Measurements from ENCODE around the gene CACNG1.

CACNG1 gene, protein sequence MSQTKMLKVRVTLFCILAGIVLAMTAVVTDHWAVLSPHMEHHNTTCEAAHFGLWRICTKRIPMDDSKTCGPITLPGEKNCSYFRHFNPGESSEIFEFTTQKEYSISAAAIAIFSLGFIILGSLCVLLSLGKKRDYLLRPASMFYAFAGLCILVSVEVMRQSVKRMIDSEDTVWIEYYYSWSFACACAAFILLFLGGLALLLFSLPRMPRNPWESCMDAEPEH

DNA sequence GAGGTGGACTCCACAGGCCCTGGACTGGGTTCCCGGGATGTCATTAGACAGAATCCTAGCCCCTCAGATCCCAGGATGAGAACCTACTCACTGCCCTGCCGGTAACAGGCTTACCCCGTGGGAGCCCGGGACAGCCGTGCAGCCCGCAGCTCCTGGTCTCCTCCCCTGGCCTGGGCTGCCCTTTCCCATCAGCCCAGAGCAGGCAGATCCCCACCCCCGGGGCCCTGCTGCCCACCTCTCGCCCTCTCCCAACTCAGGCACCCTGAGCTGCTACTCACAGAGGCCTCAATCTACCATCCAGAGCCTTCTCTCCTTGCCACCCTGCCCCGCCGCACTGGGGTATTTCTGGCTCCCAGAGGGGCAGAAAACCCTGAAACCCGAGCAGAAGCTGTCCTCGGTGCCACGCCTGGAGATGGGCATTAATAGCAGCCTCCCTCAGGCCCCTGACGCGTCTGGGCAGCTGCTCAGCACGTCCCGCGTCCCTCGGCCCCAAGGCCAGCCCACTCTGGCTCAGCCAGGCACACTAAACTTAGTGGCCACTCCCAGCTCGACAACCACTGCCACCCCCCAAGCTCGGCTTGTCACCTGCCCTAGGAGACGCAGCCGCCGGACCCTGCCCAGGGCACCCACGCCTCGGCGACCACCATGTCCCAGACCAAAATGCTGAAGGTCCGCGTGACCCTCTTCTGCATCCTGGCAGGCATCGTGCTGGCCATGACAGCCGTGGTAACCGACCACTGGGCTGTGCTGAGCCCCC lies at the start of gene CACNG1:
TSS of gene CACNG1 (plus strand) at position 539 of the 757 bp plus-strand sequence. CDS start at position 646, 107 bp downstream.
- Histone ChIP-seq H3K9ac (no peak within 1 kb of the TSS), H3K4me1 (peaks cover 0 to 24% (median 14%) of the 10 kb centered on the region in 10 experiments; a peak in 11 of 20 replicates), H3K27me3 (no peaks in the 10 kb centered on the region), H3K4me2 (no peak within 1 kb of the TSS), H3K36me3 (no peaks in the 10 kb centered on the region), H3K27ac (no peak within 1 kb of the TSS), H4K20me1 (no peaks in the 10 kb centered on the region), H3K4me3 (no peak within 1 kb of the TSS), H3K9me3 (replicated peaks in 1 of 11) (peaks cover 21 to 25% (median 22%) of the 10 kb centered on the region in 11 experiments)
- TF ChIP-seq Cebpa-rat (IDR thresholded peaks at IDR 0.05) = no peak

DNA sequence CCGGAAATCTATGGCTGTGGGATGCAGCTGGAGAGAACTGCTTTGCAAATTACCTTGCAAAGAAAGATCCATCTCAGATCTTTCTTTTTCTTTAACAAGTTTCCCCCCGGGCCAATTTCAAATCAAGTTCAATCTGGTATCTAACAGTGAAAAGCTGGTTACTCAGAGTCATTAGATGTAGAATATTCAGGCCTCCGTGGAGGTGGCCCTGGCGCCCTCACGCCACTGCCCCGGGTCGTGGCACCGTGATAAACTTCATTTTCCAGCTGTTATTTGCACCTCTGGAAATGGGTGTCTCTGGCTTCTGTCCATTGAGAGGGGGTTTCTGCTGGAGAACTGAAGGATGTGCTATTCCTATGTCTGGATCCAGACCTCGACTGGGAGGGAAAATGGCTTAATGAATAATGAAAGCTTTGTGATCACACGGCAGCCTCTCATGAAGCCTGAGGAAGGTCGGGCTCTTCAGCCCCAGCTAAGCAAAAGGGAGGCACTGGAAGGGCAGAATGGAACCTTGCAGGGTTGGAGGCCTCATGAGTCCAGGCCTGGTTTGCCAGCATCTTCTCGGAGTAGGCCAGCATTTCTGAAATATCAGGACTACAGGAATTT lies 49.3 kb upstream of the CACNG1 start:
- no peak overlapping the region for H3K4me2 ChIP-seq
- peaks cover 4 to 13% (median 9%) of the 10 kb centered on the region in 11 experiments; a peak in 19 of 22 replicates for H3K9me3 ChIP-seq (replicated peaks in 1 of 11)
- H3K4me3 ChIP-seq = no peak overlapping the region
- H3K9ac ChIP-seq = no peak overlapping the region
- H3K27ac ChIP-seq = no peak overlapping the region
- peaks cover 0 to 5% (median 0%) of the 10 kb centered on the region in 11 experiments; a peak in 1 of 22 replicates for H3K36me3 ChIP-seq
- peaks cover 0 to 5% (median 0%) of the 10 kb centered on the region in 10 experiments; a peak in 1 of 20 replicates for H3K4me1 ChIP-seq
- TF ChIP-seq Cebpa-rat (IDR thresholded peaks at IDR 0.05) = no peak
- H3K27me3 ChIP-seq = no peaks in the 10 kb centered on the region
- H4K20me1 ChIP-seq = no peaks in the 10 kb centered on the region; a peak in 1 of 22 replicates

DNA sequence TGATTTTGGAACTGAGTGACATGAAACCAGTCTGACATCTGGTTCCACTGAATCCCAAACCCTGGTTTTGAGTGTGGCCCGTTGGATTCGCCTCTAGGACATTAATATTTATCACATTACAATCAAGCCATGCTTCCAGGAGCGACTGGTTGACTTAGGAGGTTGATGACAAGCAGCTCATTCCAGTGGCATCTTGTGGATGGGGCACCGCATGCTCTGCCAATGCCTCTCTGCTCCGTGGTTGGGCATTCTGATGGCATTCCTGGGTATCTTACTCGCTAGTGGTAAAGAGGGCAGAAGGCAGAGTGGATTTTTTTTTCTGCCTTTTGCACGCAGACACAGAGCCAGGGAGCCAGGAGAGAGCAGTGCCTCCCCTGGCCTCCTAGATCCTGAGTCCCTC lies 48.4 kb upstream of the CACNG1 start:
- no peak for TF ChIP-seq Cebpa-rat (IDR thresholded peaks at IDR 0.05)
- H3K27me3 ChIP-seq = no peaks in the 10 kb centered on the region
- no peak overlapping the region for H3K9ac ChIP-seq
- peaks cover 0 to 5% (median 0%) of the 10 kb centered on the region in 11 experiments; a peak in 1 of 22 replicates for H3K36me3 ChIP-seq
- no peak overlapping the region for H3K4me3 ChIP-seq
- peaks cover 13 to 22% (median 18%) of the 10 kb centered on the region in 11 experiments for H3K9me3 ChIP-seq (replicated peaks in 1 of 11)
- H3K4me1 ChIP-seq = peaks cover 0 to 5% (median 0%) of the 10 kb centered on the region in 10 experiments; a peak in 1 of 20 replicates
- H4K20me1 ChIP-seq = no peaks in the 10 kb centered on the region; a peak in 1 of 22 replicates
- H3K27ac ChIP-seq = no peak overlapping the region
- H3K4me2 ChIP-seq = no peak overlapping the region

DNA sequence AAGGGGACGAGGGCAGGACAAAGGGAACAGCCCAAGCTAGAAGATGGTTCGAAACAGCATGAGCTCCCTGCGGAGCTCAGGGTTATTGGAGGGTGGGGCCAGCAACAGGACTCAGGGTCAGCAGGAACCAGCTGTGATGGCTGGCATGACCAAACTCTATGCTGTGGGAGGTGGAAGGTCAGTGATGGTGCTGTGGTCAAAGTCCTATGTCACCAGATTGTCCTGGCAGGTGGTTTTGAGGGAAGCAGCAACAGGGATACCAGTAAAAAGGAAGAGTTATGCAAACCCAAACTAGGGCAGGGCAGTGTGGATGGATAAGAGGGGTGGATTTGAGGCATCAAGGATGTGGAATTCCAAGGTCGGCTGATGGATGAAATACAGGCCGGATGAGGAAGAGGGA lies 47.4 kb upstream of the CACNG1 start:
- Histone ChIP-seq H3K4me2 (no peak overlapping the region), H4K20me1 (no peaks in the 10 kb centered on the region; a peak in 1 of 22 replicates), H3K27ac (no peak overlapping the region), H3K4me3 (no peak overlapping the region), H3K4me1 (peaks cover 0 to 5% (median 0%) of the 10 kb centered on the region in 10 experiments; a peak in 1 of 20 replicates), H3K9ac (no peak overlapping the region), H3K36me3 (peaks cover 0 to 5% (median 0%) of the 10 kb centered on the region in 11 experiments; a peak in 1 of 22 replicates), H3K9me3 (replicated peaks in 1 of 11) (peaks cover 21 to 31% (median 27%) of the 10 kb centered on the region in 11 experiments), H3K27me3 (no peaks in the 10 kb centered on the region)
- no peak for TF ChIP-seq Cebpa-rat (IDR thresholded peaks at IDR 0.05)

DNA sequence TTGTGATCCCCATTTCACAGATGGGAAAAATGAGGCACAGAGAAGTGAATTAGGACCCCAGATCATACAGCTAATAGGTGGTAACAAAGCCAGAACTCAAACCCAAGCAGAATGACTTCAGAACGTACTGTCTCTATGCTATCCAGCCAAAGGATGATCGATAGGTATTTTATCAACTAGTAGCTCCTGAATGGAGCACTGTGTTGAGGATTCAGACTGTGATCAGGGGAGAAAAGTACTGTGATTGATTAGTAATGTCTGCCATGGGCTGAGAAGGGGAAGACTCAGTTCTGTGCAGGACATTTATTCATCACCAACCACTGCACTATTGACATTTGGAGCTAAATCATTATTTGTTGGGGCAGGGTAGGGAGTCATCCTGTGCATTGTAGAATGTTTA lies 41.1 kb upstream of the CACNG1 start:
- Histone ChIP-seq H3K27me3 (no peaks in the 10 kb centered on the region), H3K36me3 (peaks cover 0 to 5% (median 0%) of the 10 kb centered on the region in 11 experiments; a peak in 1 of 22 replicates)
- no peak for TF ChIP-seq Cebpa-rat (IDR thresholded peaks at IDR 0.05)

DNA sequence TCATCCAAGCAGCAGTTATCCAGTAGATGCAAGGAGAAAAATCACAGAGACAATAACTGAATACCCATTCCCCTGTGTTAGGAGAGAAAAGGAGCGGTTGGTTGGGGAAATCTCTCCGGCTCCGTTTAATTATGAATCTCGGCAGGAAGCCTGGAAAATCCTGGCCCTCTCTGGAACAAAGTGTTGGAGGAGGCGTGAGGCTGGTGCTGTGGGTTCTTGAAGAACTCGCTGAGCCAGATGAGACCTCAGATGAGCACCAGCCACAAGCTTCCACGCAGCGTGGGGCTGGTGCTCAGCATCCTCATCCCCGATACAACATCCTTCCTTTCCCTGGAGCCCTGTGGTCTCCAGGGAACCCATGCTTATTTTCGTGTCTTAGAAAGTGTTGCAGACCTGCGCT lies 40.2 kb upstream of the CACNG1 start:
- peaks cover 0 to 14% (median 11%) of the 10 kb centered on the region in 10 experiments; a peak in 12 of 20 replicates for H3K4me1 ChIP-seq
- H4K20me1 ChIP-seq = no peaks in the 10 kb centered on the region
- no peak overlapping the region for H3K27ac ChIP-seq
- no peak for TF ChIP-seq Cebpa-rat (IDR thresholded peaks at IDR 0.05)
- peaks cover 0 to 5% (median 0%) of the 10 kb centered on the region in 11 experiments; a peak in 1 of 22 replicates for H3K36me3 ChIP-seq
- H3K9me3 ChIP-seq (replicated peaks in 1 of 11) = peaks cover 21 to 32% (median 26%) of the 10 kb centered on the region in 11 experiments
- H3K4me3 ChIP-seq = no peak overlapping the region
- H3K9ac ChIP-seq = no peak overlapping the region
- H3K4me2 ChIP-seq = peak overlapping the region in 7 of 11 experiments; percentile 5 to 46 (median 27); a peak in 9 of 22 replicates
- no peaks in the 10 kb centered on the region for H3K27me3 ChIP-seq

More for the DNA sequence above, 41.1 kb upstream of the CACNG1 start:
- peaks cover 21 to 37% (median 28%) of the 10 kb centered on the region in 11 experiments for H3K9me3 ChIP-seq (replicated peaks in 1 of 11)
- H3K9ac ChIP-seq = no peak overlapping the region
- peaks cover 0 to 14% (median 11%) of the 10 kb centered on the region in 10 experiments; a peak in 12 of 20 replicates for H3K4me1 ChIP-seq
- H4K20me1 ChIP-seq = no peaks in the 10 kb centered on the region; a peak in 1 of 22 replicates
- no peak overlapping the region for H3K4me3 ChIP-seq
- H3K27ac ChIP-seq = no peak overlapping the region
- peak overlapping the region in 5 of 11 experiments; percentile 17 to 46 (median 27); a peak in 7 of 22 replicates for H3K4me2 ChIP-seq

DNA sequence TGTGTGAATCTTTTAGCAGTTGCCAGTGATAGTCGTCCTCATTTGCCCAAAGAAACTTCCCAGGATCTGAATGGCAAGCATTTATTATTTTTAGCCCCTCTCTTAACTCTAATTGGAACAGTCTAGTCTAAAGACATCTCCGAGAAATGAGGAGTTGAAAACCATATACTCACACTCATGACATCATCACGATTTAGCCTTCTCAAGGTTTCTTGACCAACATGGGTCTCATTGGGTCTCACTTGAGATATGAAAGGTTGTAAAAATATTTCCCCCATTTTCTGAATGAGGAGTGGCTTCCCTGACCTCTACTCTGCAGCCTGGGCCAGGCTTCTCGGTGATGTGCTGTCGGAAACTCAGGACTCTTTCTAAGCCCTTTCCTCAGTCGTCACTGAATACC lies 37.1 kb upstream of the CACNG1 start:
- Histone ChIP-seq H3K27me3 (no peaks in the 10 kb centered on the region), H3K9me3 (replicated peaks in 1 of 11) (peaks cover 0 to 6% (median 0%) of the 10 kb centered on the region in 11 experiments; a peak in 1 of 22 replicates), H3K4me2 (no peak overlapping the region)

DNA sequence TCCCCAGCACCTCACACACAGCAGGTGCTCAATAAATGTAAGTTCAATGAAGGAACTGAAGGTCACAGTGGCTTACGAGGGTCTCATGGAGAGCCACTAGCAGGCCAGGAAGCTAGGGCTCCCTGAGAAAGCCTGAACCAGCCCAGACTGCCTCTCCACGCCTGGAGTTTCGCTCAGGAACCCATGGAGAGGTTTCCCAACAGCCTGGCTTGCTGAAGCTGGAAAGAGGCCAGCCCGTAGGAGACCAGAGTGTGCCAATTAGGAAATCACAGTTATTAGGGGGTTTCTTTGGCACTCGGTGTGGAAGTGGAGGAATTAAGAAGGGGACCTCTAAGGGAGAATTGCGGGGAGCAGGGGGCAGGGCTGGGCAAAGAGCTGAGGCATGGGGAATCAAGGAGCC lies 36.3 kb upstream of the CACNG1 start:
- TF ChIP-seq Cebpa-rat (IDR thresholded peaks at IDR 0.05) = no peak
- Histone ChIP-seq H3K27ac (no peak overlapping the region), H3K4me2 (no peak overlapping the region), H3K4me3 (no peak overlapping the region), H3K9ac (no peak overlapping the region), H3K9me3 (replicated peaks in 1 of 11) (0 out of 22 replicates have a peak, but pooled peaks cover 0 to 6% (median 0%) of the 10 kb centered on the region in 11 experiments), H3K4me1 (peaks cover 0 to 24% (median 12%) of the 10 kb centered on the region in 10 experiments; a peak in 13 of 20 replicates), H3K36me3 (no peaks in the 10 kb centered on the region), H3K27me3 (no peaks in the 10 kb centered on the region), H4K20me1 (no peaks in the 10 kb centered on the region)

More for the DNA sequence above, 37.1 kb upstream of the CACNG1 start:
- no peak for TF ChIP-seq Cebpa-rat (IDR thresholded peaks at IDR 0.05)
- Histone ChIP-seq H4K20me1 (no peaks in the 10 kb centered on the region), H3K27ac (no peak overlapping the region), H3K36me3 (no peaks in the 10 kb centered on the region), H3K9ac (no peak overlapping the region), H3K4me3 (no peak overlapping the region), H3K4me1 (peaks cover 0 to 24% (median 12%) of the 10 kb centered on the region in 10 experiments; a peak in 13 of 20 replicates)

All from BLaER1 treated with 17β-estradiol and CSF1 and Interleukin-3, amounts not matched to agents 10 nM and 100 nM (cell line).